ENCODE data around the gene SMOC1. TPM values are rescaled to one million over a fixed set of nuclear protein-coding genes. Genes with fewer than 3 reads are reported as not detected.

Gene SMOC1
- total RNA-seq, 1 experiment from 2014 or later, result 0.68 TPM

GRCh38 chr14:70059545-70059944, 180.3 kb downstream of the SMOC1 start:
- no CpG with 5 or more reads among the region's 2 CpGs for WGBS (ENCODE audit: extremely low coverage, insufficient read length, low lambda C conversion rate)
- no peak for DNase-seq

More at GRCh38 chr14:70059545-70059944, 180.3 kb downstream of the SMOC1 start:
- Mint-ChIP-seq H3K36me3 (ENCODE audit: insufficient read depth in 1 of 3, low read depth in 3 of 3) (no peaks in the 10 kb centered on the region), H3K27ac (no peak overlapping the region), H3K4me1 (peaks cover 9 to 15% of the 10 kb centered on the region in 2 experiments), H3K27me3 (ENCODE audit: low read depth) (peaks cover 7% of the 10 kb centered on the region; the same call in 1 of the 2 replicates), H3K4me3 (no peak overlapping the region), H3K9me3 (no peaks in the 10 kb centered on the region)
- Histone ChIP-seq H3T11ph (ENCODE audit: low read length) (no peak overlapping the region), H3K27me3 (ENCODE audit: insufficient read depth, low read length) (no peaks in the 10 kb centered on the region), H3K23me2 (ENCODE audit: insufficient read length, low read depth, low read length, poor library complexity, severe bottlenecking) (no peaks in the 10 kb centered on the region), H2AK5ac (ENCODE audit: insufficient read length, low read length) (no peak overlapping the region), H4K8ac (replicated peaks; ENCODE audit: insufficient read length, low read depth, low read length) (no peak overlapping the region), H3K4ac (ENCODE audit: low read depth, low read length) (no peak overlapping the region), H2BK15ac (ENCODE audit: low read depth, low read length) (no peak overlapping the region), H3K9me3 (ENCODE audit: control insufficient read depth, low read depth, low read length) (no peaks in the 10 kb centered on the region), H3K79me2 (ENCODE audit: insufficient read depth, low read length) (no peaks in the 10 kb centered on the region), H3K27ac (ENCODE audit: insufficient read length, low read depth, low read length) (no peak overlapping the region), H3K79me1 (ENCODE audit: insufficient read depth, low read depth, low read length, poor library complexity, severe bottlenecking) (no peaks in the 10 kb centered on the region), H2BK12ac (ENCODE audit: insufficient read length, low read depth, low read length) (no peak overlapping the region), H2AFZ (ENCODE audit: low read length) (no peak overlapping the region), H2BK20ac (ENCODE audit: low read depth, low read length, poor library complexity, severe bottlenecking) (no peak overlapping the region), H3K9ac (ENCODE audit: extremely low read depth, insufficient read length, low read length) (no peak overlapping the region), H3K18ac (ENCODE audit: insufficient read length, low read depth, low read length) (no peak overlapping the region), H2BK5ac (ENCODE audit: insufficient read length, low read length) (no peak overlapping the region), H3K14ac (ENCODE audit: insufficient read depth, low read length) (no peak overlapping the region), H2BK120ac (ENCODE audit: low read depth, low read length, poor library complexity, severe bottlenecking) (no peak overlapping the region), H3K4me1 (ENCODE audit: insufficient read depth, low read length) (no peaks in the 10 kb centered on the region; the same call in 1 of the 2 replicates), H4K5ac (ENCODE audit: insufficient read length, low read depth, low read length) (no peak overlapping the region), H3K4me2 (ENCODE audit: insufficient read depth, insufficient read length, low read length) (no peak overlapping the region), H4K20me1 (ENCODE audit: control insufficient read depth, insufficient read depth, insufficient read length) (no peaks in the 10 kb centered on the region), H4K91ac (ENCODE audit: insufficient read length, low read depth, low read length) (no peak overlapping the region), H3K56ac (ENCODE audit: insufficient read length, low read depth, low read length) (no peak overlapping the region), H3K23ac (ENCODE audit: insufficient read length, low read depth, low read length) (no peak overlapping the region)
- TF ChIP-seq CTCF (conservative IDR thresholded peaks at IDR 0.05), result no peak

Measured in H9 (cell line).